Keratinocyte (primary cell): ENCODE data around the gene SIDT1. TPM values are rescaled to one million over a fixed set of nuclear protein-coding genes. Genes with fewer than 3 reads are reported as not detected.

Experiments
- DNase-seq: peaks from one replicate; pipeline ENCODE4 v3.0.0-alpha.2; 2011; ENCODE audit warnings: low read depth, missing footprints, low spot score
- FAIRE-seq: peaks from 2 replicates; lab custom pipeline; 2011; peaks lifted over from hg19 to GRCh38; lab: Jason Lieb, UNC
- H2AFZ ChIP-seq: 2 replicates; pipeline ENCODE4 v1.6.0; 2012; ENCODE audit warnings: low read length, control low read depth, inconsistent platforms; ENCODE audit not compliant: control insufficient read depth
- H3K27ac ChIP-seq: 2 replicates; pipeline ENCODE4 v1.5.1; 2011; ENCODE audit warnings: low read length; ENCODE audit not compliant: control insufficient read depth, insufficient read depth
- H3K27me3 ChIP-seq: 3 replicates; pipeline ENCODE4 v1.6.0; 2011; ENCODE audit warnings: low read length; ENCODE audit not compliant: control insufficient read depth, insufficient read depth; ENCODE audit errors: extremely low read depth
- H3K36me3 ChIP-seq, 2 experiments: 2 replicates in 1 of 2; 3 replicates in 1 of 2; pipeline ENCODE4 v1.5.1; 2011; ENCODE audit warnings: low read length in 2 of 2, mild to moderate bottlenecking in 1 of 2; ENCODE audit not compliant: control insufficient read depth in 2 of 2, insufficient read depth in 2 of 2; ENCODE audit errors: extremely low read depth in 1 of 2
- H3K4me1 ChIP-seq: 3 replicates; pipeline ENCODE4 v1.5.1; 2011; ENCODE audit warnings: low read length; ENCODE audit not compliant: control insufficient read depth, insufficient read depth; ENCODE audit errors: extremely low read depth
- H3K4me2 ChIP-seq: 3 replicates; pipeline ENCODE4 v1.6.0; 2011; ENCODE audit warnings: low read depth, low read length; ENCODE audit not compliant: control insufficient read depth, insufficient read depth; ENCODE audit errors: extremely low read depth
- H3K4me3 ChIP-seq, 3 experiments: fragments of 200-600 bp in 1 of 3; sonication (generic) in 1 of 3; 2 replicates in 2 of 3; 3 replicates in 1 of 3; pipeline ENCODE4 v1.5.1; 2011 to 2016; ENCODE audit warnings: low read length in 3 of 3, mild to moderate bottlenecking in 3 of 3, control low read depth in 2 of 3, inconsistent platforms in 1 of 3, low read depth in 1 of 3, mixed read lengths in 1 of 3, mixed run types in 1 of 3, moderate library complexity in 1 of 3; ENCODE audit not compliant: control insufficient read depth in 2 of 3, insufficient read depth in 2 of 3; ENCODE audit errors: extremely low read depth in 1 of 3
- H3K79me2 ChIP-seq: 2 replicates; pipeline ENCODE4 v1.6.0; 2012; ENCODE audit warnings: low read length; ENCODE audit not compliant: control insufficient read depth, insufficient read depth
- H3K9ac ChIP-seq: 3 replicates; pipeline ENCODE4 v1.6.0; 2011; ENCODE audit warnings: low read length; ENCODE audit not compliant: control insufficient read depth, insufficient read depth; ENCODE audit errors: extremely low read depth
- H3K9me1 ChIP-seq: 3 replicates; pipeline ENCODE4 v1.6.0; 2011; ENCODE audit warnings: low read length; ENCODE audit not compliant: control insufficient read depth, insufficient read depth; ENCODE audit errors: extremely low read depth
- H3K9me3 ChIP-seq: 2 replicates; pipeline ENCODE4 v1.5.1; 2012; ENCODE audit warnings: low read depth, low read length; ENCODE audit not compliant: control insufficient read depth
- H4K20me1 ChIP-seq: 3 replicates; pipeline ENCODE4 v1.6.0; 2011; ENCODE audit warnings: low read length; ENCODE audit not compliant: control insufficient read depth, insufficient read depth; ENCODE audit errors: extremely low read depth
- EZH2 ChIP-seq: IDR thresholded peaks from one replicate; pipeline ENCODE4 v1.6.1; 2012; ENCODE audit warnings: inconsistent platforms, mild to moderate bottlenecking, low read length, moderate library complexity
- dilution Hi-C: fragments of 300-500 bp; cut with MboI; formaldehyde crosslinking; loops from one replicate; pipeline ENCODE4 v1.7.0; 2020; ENCODE audit warnings: low sequenced_read_pairs; ENCODE audit not compliant: extremely low pct_ligation_motif_present
- polyA plus RNA-seq, 5 experiments: library from polyadenylated mRNA; depleted of rRNA in 3 of 5; stranded (reverse) in 3 of 5; stranded (forward) in 1 of 5; unstranded in 1 of 5; fragments of >200 nt; gene quantifications; 1 replicate in 1 of 5; 2 replicates in 3 of 5; 3 replicates in 1 of 5; pipeline versions ENCODE4 v1.2.1 to v1.2.3, GENCODE V29; 2011 to 2012; ENCODE audit warnings: missing spikeins in 2 of 5, low read depth in 1 of 5, low replicate concordance in 1 of 5
- TF ChIP-seq, protein P1 (sequence below), 3 experiments: IDR thresholded peaks in 1 of 3; conservative IDR thresholded peaks in 1 of 3; optimal IDR thresholded peaks in 1 of 3; 2 replicates in 2 of 3; 3 replicates in 1 of 3; pipeline versions ENCODE3 to v1.5.1; 2011; ENCODE audit warnings: low read length in 3 of 3, mild to moderate bottlenecking in 3 of 3, moderate library complexity in 2 of 3, control low read depth in 1 of 3, inconsistent platforms in 1 of 3; ENCODE audit not compliant: insufficient read depth in 2 of 3; ENCODE audit errors: extremely low read depth in 1 of 3

SIDT1 gene
- polyA plus RNA-seq, 1 donor (not counting 4 experiments of a cell fraction or from before 2014, with no cell fraction given), result 0.12 TPM

DNA sequence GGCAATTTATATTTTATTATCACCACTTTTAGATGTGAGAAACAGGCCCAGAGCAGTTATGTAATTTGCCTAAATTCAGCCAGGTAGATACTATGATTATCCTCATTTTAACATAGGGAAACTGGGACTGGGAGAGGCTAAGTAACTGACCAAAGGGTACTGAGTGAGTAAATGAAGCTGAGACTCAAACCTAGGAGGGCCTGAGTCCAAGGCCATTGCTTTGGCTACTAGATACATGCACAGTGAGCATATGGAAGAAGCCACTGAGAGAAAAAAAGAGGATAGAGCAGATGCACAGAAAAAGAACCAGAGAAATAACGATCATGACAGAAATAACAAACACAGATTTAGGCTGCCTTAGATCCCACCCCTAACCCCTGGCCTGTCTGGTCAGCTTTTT, 130.5 kb downstream of the SIDT1 start:
- no peak overlapping the region for H2AFZ ChIP-seq
- DNase-seq, result no peak

DNA sequence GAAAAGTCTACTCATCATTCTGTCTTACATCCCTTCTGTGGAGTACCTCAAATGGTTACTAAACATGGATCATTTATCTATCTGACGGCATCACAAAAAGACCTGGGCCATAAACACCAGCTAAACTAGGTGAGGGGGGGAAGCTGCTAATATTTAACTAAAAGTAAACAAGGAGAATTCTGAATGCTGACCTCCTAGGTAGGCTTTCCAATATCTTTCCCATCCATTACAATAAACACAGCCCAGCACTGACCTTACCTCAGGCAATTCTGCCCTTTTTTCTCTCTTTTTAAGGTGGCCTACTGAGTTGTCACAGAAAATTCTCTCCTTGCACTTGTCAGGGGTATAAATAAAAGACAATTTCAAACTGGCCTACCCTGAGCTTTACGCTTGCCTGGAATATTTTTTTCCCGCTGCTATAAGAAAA, 131.0 kb downstream of the SIDT1 start:
- Histone ChIP-seq H3K4me2 (no peak overlapping the region), H3K4me3 (no peak overlapping the region), H2AFZ (no peak overlapping the region), H3K4me1 (no peaks in the 10 kb centered on the region), H3K27me3 (no peaks in the 10 kb centered on the region), H3K79me2 (no peaks in the 10 kb centered on the region), H3K9me1 (no peaks in the 10 kb centered on the region), H3K9ac (no peak overlapping the region), H4K20me1 (no peaks in the 10 kb centered on the region), H3K36me3 (peaks cover 4 to 6% of the 10 kb centered on the region in 2 experiments), H3K9me3 (no peaks in the 10 kb centered on the region), H3K27ac (no peak overlapping the region)
- dilution Hi-C loops, result no loop called here
- DNase-seq, result no peak
- FAIRE-seq, result no peak
- TF ChIP-seq, protein P1, sequence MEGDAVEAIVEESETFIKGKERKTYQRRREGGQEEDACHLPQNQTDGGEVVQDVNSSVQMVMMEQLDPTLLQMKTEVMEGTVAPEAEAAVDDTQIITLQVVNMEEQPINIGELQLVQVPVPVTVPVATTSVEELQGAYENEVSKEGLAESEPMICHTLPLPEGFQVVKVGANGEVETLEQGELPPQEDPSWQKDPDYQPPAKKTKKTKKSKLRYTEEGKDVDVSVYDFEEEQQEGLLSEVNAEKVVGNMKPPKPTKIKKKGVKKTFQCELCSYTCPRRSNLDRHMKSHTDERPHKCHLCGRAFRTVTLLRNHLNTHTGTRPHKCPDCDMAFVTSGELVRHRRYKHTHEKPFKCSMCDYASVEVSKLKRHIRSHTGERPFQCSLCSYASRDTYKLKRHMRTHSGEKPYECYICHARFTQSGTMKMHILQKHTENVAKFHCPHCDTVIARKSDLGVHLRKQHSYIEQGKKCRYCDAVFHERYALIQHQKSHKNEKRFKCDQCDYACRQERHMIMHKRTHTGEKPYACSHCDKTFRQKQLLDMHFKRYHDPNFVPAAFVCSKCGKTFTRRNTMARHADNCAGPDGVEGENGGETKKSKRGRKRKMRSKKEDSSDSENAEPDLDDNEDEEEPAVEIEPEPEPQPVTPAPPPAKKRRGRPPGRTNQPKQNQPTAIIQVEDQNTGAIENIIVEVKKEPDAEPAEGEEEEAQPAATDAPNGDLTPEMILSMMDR (optimal IDR thresholded peaks at IDR 0.05 in 1 of 3, IDR thresholded peaks at IDR 0.05 in 1 of 3, conservative IDR thresholded peaks at IDR 0.05 in 1 of 3; ENCODE audit: extremely low read depth in 1 of 3, insufficient read depth in 2 of 3, low read length in 3 of 3), result no peak
- TF ChIP-seq EZH2, result no peak

More for the DNA sequence above, 130.5 kb downstream of the SIDT1 start:
- dilution Hi-C loops, result no loop called here
- no peaks in the 10 kb centered on the region for H3K9me3 ChIP-seq
- no peak overlapping the region for H3K4me3 ChIP-seq
- H3K79me2 ChIP-seq, result no peaks in the 10 kb centered on the region
- no peaks in the 10 kb centered on the region for H4K20me1 ChIP-seq
- no peak for FAIRE-seq
- H3K27ac ChIP-seq, result no peak overlapping the region
- no peaks in the 10 kb centered on the region for H3K4me1 ChIP-seq
- H3K36me3 ChIP-seq, result peaks cover 4 to 6% of the 10 kb centered on the region in 2 experiments
- no peak overlapping the region for H3K9ac ChIP-seq
- H3K4me2 ChIP-seq, result no peak overlapping the region
- no peaks in the 10 kb centered on the region for H3K27me3 ChIP-seq
- no peaks in the 10 kb centered on the region for H3K9me1 ChIP-seq
- TF ChIP-seq EZH2, result no peak
- TF ChIP-seq, protein P1 (optimal IDR thresholded peaks at IDR 0.05 in 1 of 3, IDR thresholded peaks at IDR 0.05 in 1 of 3, conservative IDR thresholded peaks at IDR 0.05 in 1 of 3; ENCODE audit: extremely low read depth in 1 of 3, insufficient read depth in 2 of 3, low read length in 3 of 3), result no peak
